Measurements from ENCODE around the gene SLC52A1.
A peak's percentile ranks its signal among the peaks of the same experiment; 100 is the strongest.

The SLC52A1 gene

DNA sequence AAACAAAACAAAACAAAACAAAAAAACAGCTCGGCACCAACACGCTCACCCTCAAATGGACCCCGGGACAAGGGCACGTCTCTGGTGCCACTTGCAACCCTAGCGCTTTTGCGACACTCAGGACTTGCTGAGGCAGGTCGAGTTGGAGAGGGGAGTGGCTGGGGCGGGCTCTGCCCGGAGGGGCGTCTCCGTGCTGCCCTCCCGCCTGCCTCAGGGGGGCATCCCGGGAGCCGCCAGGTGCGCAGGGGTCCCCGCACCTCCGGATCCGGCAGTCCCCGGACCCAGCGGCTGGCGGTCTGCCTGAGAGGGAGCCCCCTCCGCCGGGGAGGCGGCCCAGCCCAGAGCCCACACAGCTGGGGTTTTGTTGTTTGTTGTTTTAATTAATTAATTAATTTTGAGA lies at the start of gene SLC52A1:
TSS of gene SLC52A1 (minus strand) at position 112 of the 400 bp plus-strand sequence. CDS start 820 bp downstream, outside the sequence.
- Histone ChIP-seq H3K4me1 (ENCODE audit: control insufficient read depth, low read length) (peaks cover 33% of the 10 kb centered on the region), H3K27ac (ENCODE audit: low read depth, low read length) (no peak within 1 kb of the TSS), H3K36me3 (ENCODE audit: control insufficient read depth, low read length) (no peaks in the 10 kb centered on the region), H3K9me3 (ENCODE audit: control insufficient read depth, insufficient read depth, low read length) (no peaks in the 10 kb centered on the region), H3K4me2 (ENCODE audit: low read length) (peak within 1 kb of the TSS; percentile 48), H4K20me1 (ENCODE audit: control insufficient read depth, insufficient read depth, low read depth, low read length) (no peaks in the 10 kb centered on the region), H3K79me2 (ENCODE audit: control insufficient read depth, low read length) (no peaks in the 10 kb centered on the region), H3K9me2 (replicated peaks; ENCODE audit: control insufficient read depth, low read length) (no peaks in the 10 kb centered on the region), H3F3A (ENCODE audit: control insufficient read depth, insufficient read depth) (peaks cover 8% of the 10 kb centered on the region), H3K27me3 (ENCODE audit: control insufficient read depth, low read length) (0 out of 2 replicates have a peak, but pooled peaks cover 5% of the 10 kb centered on the region), H3K4me3 (ENCODE audit: low read length) (0 out of 2 replicates have a peak within 1 kb of the TSS, but pooled peaks have one; percentile 10)
- no peak for TF ChIP-seq EZH2phosphoT487 (IDR thresholded peaks at IDR 0.05; ENCODE audit: borderline replicate concordance, low read length)
- TF ChIP-seq, protein P1, sequence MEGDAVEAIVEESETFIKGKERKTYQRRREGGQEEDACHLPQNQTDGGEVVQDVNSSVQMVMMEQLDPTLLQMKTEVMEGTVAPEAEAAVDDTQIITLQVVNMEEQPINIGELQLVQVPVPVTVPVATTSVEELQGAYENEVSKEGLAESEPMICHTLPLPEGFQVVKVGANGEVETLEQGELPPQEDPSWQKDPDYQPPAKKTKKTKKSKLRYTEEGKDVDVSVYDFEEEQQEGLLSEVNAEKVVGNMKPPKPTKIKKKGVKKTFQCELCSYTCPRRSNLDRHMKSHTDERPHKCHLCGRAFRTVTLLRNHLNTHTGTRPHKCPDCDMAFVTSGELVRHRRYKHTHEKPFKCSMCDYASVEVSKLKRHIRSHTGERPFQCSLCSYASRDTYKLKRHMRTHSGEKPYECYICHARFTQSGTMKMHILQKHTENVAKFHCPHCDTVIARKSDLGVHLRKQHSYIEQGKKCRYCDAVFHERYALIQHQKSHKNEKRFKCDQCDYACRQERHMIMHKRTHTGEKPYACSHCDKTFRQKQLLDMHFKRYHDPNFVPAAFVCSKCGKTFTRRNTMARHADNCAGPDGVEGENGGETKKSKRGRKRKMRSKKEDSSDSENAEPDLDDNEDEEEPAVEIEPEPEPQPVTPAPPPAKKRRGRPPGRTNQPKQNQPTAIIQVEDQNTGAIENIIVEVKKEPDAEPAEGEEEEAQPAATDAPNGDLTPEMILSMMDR (IDR thresholded peaks at IDR 0.05; ENCODE audit: low read depth, low read length, poor library complexity, severe bottlenecking): no peak

DNA sequence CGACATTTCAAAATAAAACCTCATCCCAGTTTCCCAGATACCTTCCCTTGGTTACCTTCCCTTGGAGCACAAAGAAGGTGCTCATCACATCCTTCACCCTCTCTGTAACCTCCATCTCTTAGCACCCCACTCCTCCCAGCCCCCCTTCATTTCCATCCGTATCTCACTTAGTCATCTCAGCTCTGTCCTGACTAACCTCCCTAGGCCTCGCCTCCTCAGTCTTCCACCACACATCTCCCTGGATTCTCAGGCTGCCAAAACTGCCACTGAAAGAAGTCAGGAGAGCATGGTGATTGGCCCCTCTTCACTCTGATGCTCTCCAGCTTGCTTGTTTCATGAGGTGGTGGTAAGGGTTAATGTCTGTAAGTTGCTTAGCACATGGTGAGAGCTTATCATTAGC lies 45.4 kb upstream of the SLC52A1 start:
- Histone ChIP-seq H3F3A (ENCODE audit: control insufficient read depth, insufficient read depth) (peaks cover 5% of the 10 kb centered on the region), H3K4me1 (ENCODE audit: control insufficient read depth, low read length) (peaks cover 18% of the 10 kb centered on the region), H3K79me2 (ENCODE audit: control insufficient read depth, low read length) (peaks cover 6% of the 10 kb centered on the region; the same call in 1 of the 2 replicates), H3K36me3 (ENCODE audit: control insufficient read depth, low read length) (no peaks in the 10 kb centered on the region), H3K4me3 (ENCODE audit: low read length) (no peak overlapping the region), H4K20me1 (ENCODE audit: control insufficient read depth, insufficient read depth, low read depth, low read length) (no peaks in the 10 kb centered on the region), H3K4me2 (ENCODE audit: low read length) (no peak overlapping the region), H3K27ac (ENCODE audit: low read depth, low read length) (no peak overlapping the region), H3K27me3 (ENCODE audit: control insufficient read depth, low read length) (no peaks in the 10 kb centered on the region), H3K9me2 (replicated peaks; ENCODE audit: control insufficient read depth, low read length) (no peaks in the 10 kb centered on the region), H3K9me3 (ENCODE audit: control insufficient read depth, insufficient read depth, low read length) (peaks cover 4% of the 10 kb centered on the region; the same call in 1 of the 2 replicates)
- TF ChIP-seq, protein P1 (IDR thresholded peaks at IDR 0.05; ENCODE audit: low read depth, low read length, poor library complexity, severe bottlenecking): no peak
- TF ChIP-seq EZH2phosphoT487 (IDR thresholded peaks at IDR 0.05; ENCODE audit: borderline replicate concordance, low read length): no peak

DNA sequence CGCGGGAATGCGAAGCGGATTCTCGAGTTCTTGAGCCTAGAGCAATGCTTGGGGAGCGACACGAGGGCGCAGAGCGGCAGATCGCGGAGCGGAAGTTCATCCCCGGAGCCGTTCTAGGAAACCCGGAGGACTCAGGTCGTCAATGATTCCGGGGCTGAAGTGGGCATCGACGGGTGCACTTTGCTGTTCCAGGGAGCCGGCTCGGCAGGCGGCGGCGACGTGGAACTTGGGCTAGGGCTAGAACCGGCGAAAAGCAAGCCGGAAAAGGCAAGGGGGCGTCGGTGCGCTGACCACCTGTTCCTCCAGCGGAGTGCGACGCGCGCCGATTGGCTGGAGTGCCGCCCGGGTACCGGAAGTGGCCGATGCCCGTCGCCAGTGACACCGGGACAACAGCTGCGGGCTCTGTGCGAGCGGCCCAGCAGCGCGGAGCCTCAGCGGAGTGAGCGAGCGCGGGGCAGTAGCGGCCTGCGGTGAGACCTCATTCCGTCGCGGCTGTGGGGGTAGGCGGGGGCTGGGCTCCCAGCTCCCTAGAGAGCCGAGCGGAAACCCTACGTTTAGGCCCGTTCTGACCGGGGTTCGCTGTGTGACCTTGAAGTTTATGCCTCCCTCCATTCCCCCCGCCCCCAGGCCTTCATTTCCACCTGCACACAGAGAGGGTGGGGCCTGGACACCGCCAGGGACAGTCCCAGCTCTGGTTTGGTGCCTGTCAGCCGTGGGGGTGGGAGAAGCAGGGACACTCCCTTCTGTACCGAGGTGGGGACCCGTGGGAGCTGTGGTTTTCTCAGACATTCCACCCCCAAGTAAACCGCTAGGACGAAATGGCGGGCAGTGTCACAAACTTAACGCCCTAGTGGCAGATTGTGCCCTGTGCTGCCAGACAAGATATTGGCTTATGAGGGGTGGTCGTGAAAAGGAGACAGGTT lies 43.1 kb upstream of the SLC52A1 start, which contains the start of gene ZFP3:
TSS of gene ZFP3 (plus strand) at position 362 of the 923 bp plus-strand sequence. CDS start 13,038 bp downstream, outside the sequence.
- peaks cover 18% of the 10 kb centered on the region for H3K4me1 ChIP-seq (ENCODE audit: control insufficient read depth, low read length)
- no peaks in the 10 kb centered on the region for H3K9me2 ChIP-seq (replicated peaks; ENCODE audit: control insufficient read depth, low read length)
- no peaks in the 10 kb centered on the region for H4K20me1 ChIP-seq (ENCODE audit: control insufficient read depth, insufficient read depth, low read depth, low read length)
- H3K27me3 ChIP-seq (ENCODE audit: control insufficient read depth, low read length): no peaks in the 10 kb centered on the region
- H3K4me3 ChIP-seq (ENCODE audit: low read length): peak within 1 kb of the TSS; percentile 74
- peak within 1 kb of the TSS; percentile 38 for H3K27ac ChIP-seq (ENCODE audit: low read depth, low read length)
- H3F3A ChIP-seq (ENCODE audit: control insufficient read depth, insufficient read depth): peaks cover 5% of the 10 kb centered on the region
- TF ChIP-seq, protein P1 (IDR thresholded peaks at IDR 0.05; ENCODE audit: low read depth, low read length, poor library complexity, severe bottlenecking): peak; percentile 52
- TF ChIP-seq EZH2phosphoT487 (IDR thresholded peaks at IDR 0.05; ENCODE audit: borderline replicate concordance, low read length): no peak
- H3K79me2 ChIP-seq (ENCODE audit: control insufficient read depth, low read length): peaks cover 6% of the 10 kb centered on the region; the same call in 1 of the 2 replicates
- peak within 1 kb of the TSS; percentile 89 for H3K4me2 ChIP-seq (ENCODE audit: low read length)
- no peaks in the 10 kb centered on the region for H3K36me3 ChIP-seq (ENCODE audit: control insufficient read depth, low read length)
- no peaks in the 10 kb centered on the region for H3K9me3 ChIP-seq (ENCODE audit: control insufficient read depth, insufficient read depth, low read length)
